NAMALWA (cell line): ENCODE results near the gene SCMH1.

Source experiments
- DNase-seq: peaks from one replicate; pipeline ENCODE4 v3.0.0-alpha.2; 2015; ENCODE audit warnings: low spot score

The SCMH1 gene

GRCh38 chr1:41097105-41097504 is 145.0 kb downstream of the SCMH1 start:
- no peak for DNase-seq

- DNase-seq = no peak
Measured at GRCh38 chr1:41093826-41094225, 148.3 kb downstream of the SCMH1 start.

GRCh38 chr1:41086921-41087320 is 155.2 kb downstream of the SCMH1 start:
- DNase-seq = no peak

GRCh38 chr1:41078616-41079015 is 163.5 kb downstream of the SCMH1 start:
- DNase-seq = no peak

GRCh38 chr1:41078193-41078592 is 163.9 kb downstream of the SCMH1 start:
- no peak for DNase-seq

- DNase-seq = no peak
Measured at GRCh38 chr1:41073971-41074370, 168.1 kb downstream of the SCMH1 start.

GRCh38 chr1:41072051-41072450 is 170.1 kb downstream of the SCMH1 start:
- DNase-seq = no peak

GRCh38 chr1:41056907-41057306 is 185.2 kb downstream of the SCMH1 start:
- no peak for DNase-seq

GRCh38 chr1:41053316-41053715 is 188.8 kb downstream of the SCMH1 start:
- peak; percentile 22 for DNase-seq

- no peak for DNase-seq
Measured at GRCh38 chr1:41051022-41051421, 191.1 kb downstream of the SCMH1 start.

GRCh38 chr1:41048540-41048939 is 193.6 kb downstream of the SCMH1 start:
- DNase-seq = no peak

GRCh38 chr1:41046347-41046775 is 195.7 kb downstream of the SCMH1 start:
- DNase-seq = no peak

- DNase-seq = no peak
Measured at GRCh38 chr1:41045740-41046139, 196.4 kb downstream of the SCMH1 start.

- no peak for DNase-seq
Measured at GRCh38 chr1:41044187-41044586, 197.9 kb downstream of the SCMH1 start.

GRCh38 chr1:41041614-41042270 is 200.4 kb downstream of the SCMH1 start:
- no peak for DNase-seq

GRCh38 chr1:41038110-41038509 is 204.0 kb downstream of the SCMH1 start:
- no peak for DNase-seq

GRCh38 chr1:41037116-41037903 is 204.8 kb downstream of the SCMH1 start:
- DNase-seq = no peak

GRCh38 chr1:41033272-41033671 is 208.8 kb downstream of the SCMH1 start:
- no peak for DNase-seq

- no peak for DNase-seq
Measured at GRCh38 chr1:41032147-41032546, 210.0 kb downstream of the SCMH1 start.

GRCh38 chr1:41030872-41031616 is 211.1 kb downstream of the SCMH1 start:
- DNase-seq = no peak

GRCh38 chr1:41028034-41028642 is 214.0 kb downstream of the SCMH1 start:
- DNase-seq = no peak
